C4-2B (cell line): ENCODE data around the gene BAIAP2L2.

Experiments used
- ZFX ChIP-seq: fragments of 450-650 bp; IDR thresholded peaks from 2 replicates; pipeline ENCODE4 v1.6.1; 2017
- TF ChIP-seq, protein P1 (sequence below): fragments of 450-650 bp; conservative IDR thresholded peaks from 2 replicates; pipeline ENCODE4 v1.5.1; 2017; ENCODE audit warnings: mild to moderate bottlenecking

DNA sequence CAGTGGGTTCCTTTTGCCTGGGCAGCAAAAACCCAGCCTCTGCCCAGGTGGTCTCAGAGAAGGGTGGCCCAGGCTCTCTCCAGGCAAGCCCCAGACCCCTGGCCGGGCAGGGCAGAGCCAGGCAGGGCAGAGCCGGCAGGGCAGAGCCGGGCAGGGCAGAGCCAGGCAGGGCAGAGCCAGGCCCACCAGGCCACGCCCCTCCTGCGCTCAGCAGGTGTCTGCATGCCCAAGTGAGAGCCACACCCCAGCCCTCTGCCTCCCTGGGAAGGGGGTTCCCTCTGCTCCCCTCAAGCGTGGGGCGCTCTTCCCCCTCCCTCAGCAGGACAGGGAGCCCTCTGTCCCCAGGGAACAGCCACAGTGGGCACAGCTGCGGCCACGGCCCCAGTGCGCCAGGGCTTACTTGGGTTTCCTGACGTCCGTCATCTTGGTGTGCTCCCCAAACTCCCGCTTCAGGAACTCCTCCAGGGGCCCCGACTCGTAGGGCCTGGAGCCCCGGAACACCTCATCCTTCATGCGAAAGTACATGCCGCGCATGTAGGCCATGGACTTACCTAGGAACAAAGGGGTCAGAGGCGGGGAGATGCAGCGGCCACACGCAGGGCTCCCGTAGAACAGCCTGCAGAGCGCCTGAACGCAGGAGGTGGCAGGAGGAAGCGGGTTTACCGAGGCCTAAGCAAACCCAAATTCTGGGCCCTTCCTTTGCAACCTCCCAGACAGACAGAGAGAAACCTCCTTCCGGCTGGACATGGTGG, 10.1 kb upstream of the BAIAP2L2 start:
- TF ChIP-seq, protein P1, sequence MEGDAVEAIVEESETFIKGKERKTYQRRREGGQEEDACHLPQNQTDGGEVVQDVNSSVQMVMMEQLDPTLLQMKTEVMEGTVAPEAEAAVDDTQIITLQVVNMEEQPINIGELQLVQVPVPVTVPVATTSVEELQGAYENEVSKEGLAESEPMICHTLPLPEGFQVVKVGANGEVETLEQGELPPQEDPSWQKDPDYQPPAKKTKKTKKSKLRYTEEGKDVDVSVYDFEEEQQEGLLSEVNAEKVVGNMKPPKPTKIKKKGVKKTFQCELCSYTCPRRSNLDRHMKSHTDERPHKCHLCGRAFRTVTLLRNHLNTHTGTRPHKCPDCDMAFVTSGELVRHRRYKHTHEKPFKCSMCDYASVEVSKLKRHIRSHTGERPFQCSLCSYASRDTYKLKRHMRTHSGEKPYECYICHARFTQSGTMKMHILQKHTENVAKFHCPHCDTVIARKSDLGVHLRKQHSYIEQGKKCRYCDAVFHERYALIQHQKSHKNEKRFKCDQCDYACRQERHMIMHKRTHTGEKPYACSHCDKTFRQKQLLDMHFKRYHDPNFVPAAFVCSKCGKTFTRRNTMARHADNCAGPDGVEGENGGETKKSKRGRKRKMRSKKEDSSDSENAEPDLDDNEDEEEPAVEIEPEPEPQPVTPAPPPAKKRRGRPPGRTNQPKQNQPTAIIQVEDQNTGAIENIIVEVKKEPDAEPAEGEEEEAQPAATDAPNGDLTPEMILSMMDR = no peak
- no peak for TF ChIP-seq ZFX
